NOMO-1 (cell line): ENCODE measurements around the gene COQ9.
"Not testable (repeated sequence)": the region's sequence is repeated elsewhere in the genome, so short reads cannot be mapped to it uniquely, and the experiment has no call there.

ENCODE experiments used
- DNase-seq, 2 experiments: peaks; one replicate each; lab custom pipeline; 2025; ENCODE audit not compliant: unreplicated experiment in 2 of 2; lab: John Stamatoyannopoulos, UW

The COQ9 gene

DNA sequence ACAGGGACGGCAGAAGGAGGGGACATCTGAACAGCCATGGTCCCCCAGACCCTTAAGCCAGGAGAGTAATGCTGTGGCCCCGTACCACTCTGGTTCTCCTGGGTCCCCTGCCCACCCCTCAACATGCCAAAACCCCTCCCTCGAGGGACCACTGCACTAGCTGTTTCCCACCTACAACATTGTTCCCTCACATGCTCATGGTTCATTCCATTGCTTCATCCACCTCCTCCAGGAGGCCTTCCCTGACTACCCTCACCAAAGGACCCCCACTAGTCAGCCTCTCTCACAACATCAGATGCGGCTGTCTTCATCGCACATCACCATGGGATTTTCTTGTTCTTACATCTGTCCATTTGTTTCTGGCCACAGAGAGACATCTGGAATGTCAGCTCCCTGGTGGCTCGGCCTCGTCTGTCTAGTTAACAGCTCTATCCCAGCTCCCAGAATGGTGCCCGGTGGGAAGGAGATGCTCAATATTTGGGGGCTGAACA, 37.3 kb downstream of the COQ9 start:
- no peak for DNase-seq

DNA sequence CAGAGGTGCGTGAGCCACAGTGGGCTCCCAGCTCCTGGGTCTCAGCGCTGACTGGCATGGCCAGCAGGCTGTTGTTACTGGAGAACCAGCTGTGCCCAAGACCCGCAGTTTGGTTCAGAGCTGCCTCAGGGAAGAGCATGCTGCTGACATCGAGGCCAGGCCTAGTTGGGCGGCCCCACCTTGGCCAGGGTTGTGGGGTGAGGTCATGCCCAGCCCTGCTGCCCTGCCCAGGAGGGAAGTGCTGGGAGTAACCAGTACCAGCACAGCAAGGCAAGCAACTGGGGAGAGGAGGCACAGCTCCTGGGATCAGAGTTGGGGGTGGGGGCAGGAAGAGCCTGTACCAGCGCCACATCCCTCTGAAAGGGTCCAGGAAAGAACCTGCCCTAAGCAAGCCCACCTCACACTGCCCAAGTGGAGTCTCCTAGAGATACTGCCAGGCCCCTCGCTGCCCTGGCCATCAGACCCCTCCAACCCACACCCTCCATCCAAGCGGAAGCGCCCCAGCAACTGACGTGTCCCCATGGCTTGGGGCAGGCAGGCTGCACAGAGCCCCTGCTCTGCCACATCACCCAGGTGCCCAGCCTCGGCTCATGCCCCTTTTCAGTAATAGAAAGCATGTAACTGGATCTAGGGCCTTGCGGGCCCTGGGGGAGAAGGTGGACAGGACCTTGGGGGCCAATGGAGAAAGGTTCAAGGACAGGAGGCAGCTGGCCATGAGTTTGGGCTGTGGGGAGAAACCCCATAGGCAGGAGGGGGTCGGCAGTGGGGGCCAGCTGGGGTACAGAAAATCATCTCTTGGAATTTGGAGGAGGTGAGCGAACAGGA, 38.0 kb downstream of the COQ9 start:
- no peak for DNase-seq

DNA sequence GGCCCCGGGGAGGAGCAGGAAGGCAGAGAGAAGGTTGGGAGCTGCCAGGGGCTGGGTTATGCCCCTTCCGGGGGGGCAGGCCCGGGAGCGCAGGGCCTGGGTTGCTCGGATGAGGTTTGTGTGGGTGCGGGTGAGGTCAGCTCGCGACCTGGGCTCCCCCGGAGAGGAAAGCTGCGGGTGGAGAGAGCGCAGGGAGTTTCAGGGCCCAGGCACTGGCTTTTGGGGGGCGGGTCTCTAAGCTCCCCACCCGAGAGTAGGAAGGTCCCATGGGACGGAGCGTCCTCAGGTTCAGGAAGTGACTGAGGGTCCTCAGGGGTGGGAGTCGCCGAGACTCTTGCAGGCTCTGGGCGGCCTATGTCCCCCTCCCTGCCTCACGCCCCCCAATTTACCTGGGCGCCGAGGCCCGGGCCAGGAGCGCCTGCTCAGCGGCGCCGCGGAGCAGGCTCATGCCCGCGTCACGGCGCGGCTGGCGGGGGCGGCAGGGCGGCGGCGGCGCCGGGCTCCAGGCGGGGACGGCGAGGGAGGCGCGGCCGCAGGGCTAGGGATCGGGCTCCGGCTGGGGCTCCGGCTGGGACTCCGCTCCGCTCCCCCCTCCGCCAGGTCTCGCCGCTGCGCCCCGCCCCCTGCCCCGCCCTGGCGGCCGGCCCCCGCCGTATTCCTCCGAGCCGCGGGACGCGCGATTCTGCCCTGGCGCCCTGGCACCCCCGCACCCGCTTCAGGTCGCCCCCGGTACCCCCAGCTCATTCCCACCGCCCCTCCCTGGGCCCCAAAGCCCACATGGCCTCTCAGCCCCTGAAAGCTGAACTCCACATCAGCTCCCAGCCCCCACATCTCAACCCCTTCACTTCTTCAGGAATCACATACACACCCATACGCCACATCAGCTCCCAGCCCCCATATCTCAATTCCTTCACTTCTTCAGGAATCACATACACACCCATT, 38.9 kb downstream of the COQ9 start, which contains the start of gene DOK4:
DOK4 (minus strand) TSS at position 578 of the 942 bp plus-strand sequence. CDS start 6,986 bp downstream, outside the sequence.
- peak; percentile 43 to 68 for DNase-seq

DNA sequence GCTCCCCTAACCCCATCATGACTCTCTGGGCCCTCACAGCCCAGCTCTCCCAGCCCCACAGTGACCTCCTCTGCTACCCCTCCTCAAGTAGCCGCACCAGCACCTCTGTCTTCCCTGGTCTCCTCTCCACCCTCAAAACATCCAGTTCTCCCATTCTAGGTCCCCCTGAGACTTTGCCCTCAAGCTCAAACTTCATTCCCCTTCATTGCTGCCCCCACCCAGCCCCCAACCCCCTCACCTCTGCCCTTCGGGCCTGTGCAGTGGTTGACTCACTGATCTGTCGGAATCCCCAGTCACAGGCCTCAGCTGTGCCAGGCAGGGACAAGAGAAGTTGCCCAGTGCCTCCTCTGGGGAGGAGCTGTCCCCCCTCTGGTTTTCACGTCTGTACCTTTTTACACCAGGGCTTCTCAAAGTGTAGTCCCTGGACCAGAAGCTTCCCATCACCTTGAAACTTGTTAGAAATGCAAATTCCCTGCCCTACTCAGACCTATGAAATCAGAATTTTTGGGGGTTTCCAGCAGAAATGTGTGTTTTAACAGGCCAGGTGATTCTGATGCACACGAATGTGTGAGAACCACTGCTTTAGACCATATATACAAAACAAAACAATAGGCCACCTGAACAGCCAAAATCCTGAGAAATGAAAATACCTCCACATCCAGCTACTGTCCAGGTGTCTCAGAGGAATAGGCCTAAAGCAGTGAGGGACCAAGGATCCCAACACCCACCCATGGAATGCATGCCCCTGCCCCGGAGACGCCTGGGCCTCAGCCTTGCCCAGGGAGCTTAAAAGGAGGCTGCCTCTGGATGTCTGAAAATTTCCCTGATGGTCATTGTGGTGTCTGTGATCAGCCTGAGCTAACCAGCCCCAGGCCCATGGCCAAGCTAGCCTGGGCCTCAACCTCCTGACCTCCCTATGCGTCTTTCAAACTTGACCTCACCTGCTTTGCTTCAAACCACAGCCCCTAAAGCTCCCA, 39.9 kb downstream of the COQ9 start:
- no peak for DNase-seq

DNA sequence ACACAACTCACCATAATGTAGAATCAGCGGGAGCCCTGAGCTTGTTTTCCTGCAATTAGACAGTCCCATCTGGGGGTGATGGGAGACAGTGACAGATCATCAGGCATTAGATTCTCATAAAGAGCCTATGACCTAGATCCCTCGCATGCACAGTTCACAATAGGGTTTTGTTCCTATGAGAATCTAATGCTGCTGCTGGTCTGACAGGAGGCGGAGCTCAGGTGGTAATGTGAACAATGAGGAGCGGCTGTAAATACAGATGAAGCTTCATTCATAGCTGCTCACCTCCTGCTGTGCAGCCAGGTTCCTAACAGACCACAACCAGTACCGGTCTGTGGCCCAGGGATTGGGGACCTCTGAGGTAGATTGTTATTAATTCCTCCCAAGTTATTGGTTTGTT, 42.0 kb downstream of the COQ9 start:
- DNase-seq = no peak

DNA sequence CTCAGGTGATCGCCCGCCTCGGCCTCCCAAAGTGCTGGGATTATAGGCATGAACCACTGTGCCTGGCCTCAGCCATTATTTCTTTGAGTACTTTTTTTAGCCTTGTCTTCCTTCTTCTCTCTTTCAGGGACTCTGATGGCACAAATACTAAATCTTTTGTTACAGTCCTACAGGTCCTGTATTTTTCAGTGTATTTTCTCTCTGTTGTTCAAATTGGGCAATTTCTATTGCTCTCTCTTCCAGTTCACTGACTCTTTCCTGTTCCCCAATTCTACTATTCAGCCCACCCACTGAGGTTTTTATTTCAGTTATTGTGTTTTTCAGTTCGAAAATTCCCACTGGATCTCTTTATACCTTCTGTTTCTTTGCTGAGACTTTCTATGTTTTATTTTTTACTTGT, 46.5 kb downstream of the COQ9 start:
- no peak for DNase-seq

DNA sequence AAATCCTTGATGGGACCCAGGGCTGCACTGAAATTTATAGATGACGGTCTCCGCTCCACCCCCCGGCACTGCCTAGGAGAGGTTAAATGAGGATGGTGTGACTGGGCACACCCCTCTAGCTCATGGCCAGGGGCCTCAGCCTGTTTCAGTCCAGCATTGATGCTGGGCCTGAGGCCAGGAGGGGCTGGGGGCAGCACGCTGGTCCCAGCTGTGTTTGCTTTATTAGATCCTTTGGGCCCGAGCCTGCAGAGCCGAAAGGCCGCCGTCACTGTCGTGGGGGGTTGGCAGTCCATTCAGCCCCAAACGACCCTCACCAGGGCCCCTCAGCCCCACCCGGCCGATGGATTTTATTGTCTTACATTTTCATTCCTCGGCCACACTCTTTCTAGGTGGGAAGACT, 49.8 kb downstream of the COQ9 start:
- DNase-seq = no peak

DNA sequence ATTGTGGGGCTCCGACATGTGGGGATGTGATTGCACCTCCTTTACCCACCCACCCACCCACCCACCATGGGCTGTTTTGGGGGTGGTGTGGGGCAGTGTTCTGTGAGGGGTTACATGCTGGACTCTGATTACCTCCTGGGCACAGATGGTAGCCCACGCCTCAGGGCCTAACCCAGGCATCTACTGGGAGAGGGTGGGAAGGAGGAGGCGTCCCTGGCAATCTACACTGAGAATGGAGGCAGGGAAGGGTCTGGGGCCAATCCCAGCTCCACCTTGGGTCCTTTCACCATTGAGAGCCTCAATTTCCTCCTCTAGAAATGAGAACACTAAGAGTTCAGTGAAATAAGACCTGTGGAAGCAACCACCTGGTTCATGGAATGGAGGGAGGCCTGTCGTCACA, 50.8 kb downstream of the COQ9 start:
- no peak for DNase-seq

DNA sequence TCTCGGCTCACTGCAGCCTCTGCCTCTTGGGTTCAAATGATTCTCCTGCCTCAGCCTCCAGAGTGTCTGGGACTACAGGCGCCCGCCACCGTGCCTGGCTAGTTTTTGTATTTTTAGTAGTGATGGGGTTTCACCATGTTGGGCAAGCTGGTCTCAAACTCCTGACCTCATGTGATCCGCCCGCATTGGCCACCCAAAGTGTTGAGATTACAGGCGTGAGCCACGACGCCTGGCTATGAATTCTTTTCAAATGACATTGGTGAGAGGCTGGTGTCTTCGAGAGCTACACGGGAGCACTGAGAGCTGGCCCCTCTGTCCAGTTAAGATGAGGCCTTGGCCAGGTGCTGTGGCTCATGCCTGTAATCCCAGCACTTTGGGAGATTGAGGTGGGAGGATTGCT, 52.7 kb downstream of the COQ9 start:
- not testable (repeated sequence) for DNase-seq

DNA sequence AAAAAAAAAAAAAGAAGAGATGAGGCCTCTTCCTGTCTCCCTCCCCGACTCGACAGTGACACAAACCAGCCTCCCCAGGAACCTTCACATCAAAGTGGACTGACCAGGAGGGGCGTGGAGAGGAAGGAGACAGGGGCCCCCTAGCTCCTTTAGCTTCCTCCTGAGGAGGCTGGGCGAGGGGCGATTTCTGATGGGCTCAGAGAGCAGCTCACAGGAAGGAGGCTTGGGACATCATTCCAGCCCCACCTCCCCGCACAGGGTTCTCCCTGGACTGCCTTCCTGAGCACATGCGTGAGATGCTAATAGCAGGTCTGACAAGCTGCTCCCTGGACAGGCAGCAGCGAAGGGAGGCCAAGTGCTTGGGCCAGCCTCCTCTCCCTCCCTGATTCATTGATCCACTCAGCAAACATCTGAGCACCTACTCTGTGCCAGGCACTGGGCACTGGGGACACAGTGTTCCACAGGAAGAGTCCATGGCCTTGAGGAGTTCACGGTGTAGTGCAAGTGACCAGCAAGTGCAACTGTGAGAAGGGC, 53.4 kb downstream of the COQ9 start:
- DNase-seq = no peak

DNA sequence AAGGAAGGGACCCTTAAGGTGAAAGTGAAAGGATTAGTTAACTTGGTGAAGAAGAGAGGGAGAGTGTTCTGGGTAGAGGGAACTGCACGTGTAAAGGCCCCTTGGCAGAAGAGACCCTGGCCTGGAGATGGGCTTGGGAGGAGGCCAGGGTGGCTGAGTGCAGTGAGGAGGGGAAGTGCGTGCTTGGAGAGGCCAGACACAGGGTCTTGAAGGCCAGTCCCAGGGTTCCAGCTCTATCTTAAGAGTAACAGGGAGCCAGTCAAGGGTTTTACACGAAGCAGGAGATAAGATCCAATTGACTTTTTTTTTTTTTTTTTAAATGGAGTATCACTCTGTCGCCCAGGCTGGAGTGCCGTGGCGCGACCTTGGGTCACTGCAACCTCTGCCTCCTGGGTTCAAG, 54.2 kb downstream of the COQ9 start:
- no peak for DNase-seq

DNA sequence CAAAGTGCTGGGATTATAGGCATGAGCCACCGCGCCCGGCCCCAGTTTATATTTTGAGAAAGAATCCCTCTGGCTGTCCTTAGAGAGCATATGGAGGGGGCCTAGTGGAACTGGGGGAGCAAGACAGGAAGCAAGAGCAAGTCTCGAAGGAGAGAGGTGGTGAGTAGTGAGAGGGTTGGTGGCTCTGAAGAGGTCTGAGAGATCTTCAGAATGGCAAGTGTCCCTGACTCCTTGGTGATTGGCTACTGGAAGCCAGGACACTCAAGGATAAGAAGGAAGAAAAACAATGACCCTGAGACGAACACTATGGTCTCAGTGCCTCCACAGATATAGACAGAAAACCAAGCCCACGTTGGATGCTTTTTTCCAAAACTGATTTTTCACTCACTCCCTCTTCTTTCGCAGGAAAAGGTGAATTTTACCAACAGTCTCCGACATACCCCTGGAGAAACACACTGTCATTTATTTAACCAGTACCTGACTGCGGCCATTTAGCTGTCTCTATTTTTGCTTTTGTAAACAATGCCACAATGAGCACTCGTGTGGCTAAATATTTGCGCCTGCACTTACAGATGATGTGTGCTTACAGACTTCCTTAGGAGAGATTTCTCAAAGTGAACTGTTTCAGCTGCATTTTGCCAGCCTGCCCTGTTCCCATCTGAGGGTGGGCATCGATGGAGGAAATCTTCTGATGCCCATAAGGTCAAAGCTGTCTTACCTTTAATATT, 54.9 kb downstream of the COQ9 start:
- DNase-seq = no peak

DNA sequence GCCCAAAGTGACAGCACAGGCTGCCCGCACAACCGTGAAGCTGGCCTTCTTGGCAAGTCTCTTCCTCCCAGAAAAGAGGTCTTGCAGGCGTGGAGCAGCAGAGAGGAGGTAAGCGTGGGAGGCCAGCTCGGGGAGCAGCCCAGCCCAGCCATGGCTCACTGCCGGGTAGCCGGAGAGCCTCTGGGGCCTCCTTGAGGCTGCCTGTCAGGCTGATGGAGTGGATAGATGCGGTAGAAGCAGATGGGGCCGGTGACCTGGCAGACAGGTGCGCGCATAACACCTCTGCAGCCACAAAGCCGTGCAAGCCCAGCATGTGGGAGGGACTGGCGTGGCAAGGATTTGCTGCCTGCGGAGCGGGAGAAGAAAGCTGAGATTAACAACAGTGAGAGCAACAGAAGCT, 56.1 kb downstream of the COQ9 start:
- DNase-seq = no peak

DNA sequence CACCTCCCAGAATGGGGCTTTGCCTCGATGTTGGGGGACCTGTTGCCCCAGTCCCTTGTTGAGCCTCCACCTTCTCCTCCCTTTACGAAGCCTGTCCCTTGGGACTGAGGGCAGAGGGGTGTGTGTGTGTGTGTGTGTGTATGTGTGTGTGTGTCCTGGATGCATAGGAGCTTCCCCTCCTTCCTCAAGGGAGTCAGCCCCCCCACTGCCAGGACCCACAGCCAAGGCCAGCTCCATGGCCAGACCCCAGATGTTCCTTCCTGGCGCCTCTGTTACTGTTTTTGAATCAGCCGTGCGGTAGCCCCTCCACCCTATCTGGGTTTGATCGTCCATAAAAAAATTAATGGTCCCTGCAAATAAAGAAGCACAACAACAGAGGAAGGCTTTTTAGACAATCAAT, 56.7 kb downstream of the COQ9 start:
- no peak for DNase-seq

DNA sequence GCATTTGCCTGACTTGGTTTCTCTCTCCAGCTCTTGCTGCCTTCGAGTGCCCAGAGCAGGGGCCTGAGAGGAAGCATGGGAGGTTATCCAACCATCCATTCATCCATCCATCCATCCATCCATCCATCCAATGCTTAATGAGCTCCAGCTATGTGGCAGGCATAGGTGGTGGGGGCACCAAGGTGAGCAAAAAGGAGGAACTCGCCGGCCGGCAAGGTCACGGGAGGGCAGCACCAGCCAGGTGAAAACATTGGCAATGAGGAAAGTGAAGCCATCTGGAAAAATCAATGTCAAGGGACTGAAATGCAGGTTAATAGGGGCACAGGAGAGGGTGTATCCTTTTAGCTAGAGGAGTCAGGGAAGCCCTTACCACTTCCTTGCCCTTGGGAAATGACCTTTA, 57.2 kb downstream of the COQ9 start:
- no peak for DNase-seq

DNA sequence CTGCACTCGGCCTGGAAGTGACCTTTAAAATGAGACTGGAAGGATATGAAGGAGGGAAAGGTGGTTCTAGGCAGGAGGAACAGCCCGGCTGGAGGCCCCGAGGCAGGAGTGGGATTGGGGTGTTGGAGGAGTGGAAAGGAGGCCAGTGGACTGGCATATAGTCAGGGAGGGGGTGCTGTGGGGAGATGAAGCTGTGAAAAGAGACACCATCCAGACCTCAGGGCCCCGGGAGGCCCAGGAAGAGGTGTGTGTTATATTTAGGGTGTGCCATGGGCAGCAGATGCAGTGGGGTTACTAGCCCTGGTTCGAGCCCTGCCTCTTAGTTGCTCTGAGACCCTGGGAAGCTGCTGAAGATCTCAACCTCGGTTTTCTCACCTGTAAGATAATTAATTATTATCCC, 57.9 kb downstream of the COQ9 start:
- no peak for DNase-seq

DNA sequence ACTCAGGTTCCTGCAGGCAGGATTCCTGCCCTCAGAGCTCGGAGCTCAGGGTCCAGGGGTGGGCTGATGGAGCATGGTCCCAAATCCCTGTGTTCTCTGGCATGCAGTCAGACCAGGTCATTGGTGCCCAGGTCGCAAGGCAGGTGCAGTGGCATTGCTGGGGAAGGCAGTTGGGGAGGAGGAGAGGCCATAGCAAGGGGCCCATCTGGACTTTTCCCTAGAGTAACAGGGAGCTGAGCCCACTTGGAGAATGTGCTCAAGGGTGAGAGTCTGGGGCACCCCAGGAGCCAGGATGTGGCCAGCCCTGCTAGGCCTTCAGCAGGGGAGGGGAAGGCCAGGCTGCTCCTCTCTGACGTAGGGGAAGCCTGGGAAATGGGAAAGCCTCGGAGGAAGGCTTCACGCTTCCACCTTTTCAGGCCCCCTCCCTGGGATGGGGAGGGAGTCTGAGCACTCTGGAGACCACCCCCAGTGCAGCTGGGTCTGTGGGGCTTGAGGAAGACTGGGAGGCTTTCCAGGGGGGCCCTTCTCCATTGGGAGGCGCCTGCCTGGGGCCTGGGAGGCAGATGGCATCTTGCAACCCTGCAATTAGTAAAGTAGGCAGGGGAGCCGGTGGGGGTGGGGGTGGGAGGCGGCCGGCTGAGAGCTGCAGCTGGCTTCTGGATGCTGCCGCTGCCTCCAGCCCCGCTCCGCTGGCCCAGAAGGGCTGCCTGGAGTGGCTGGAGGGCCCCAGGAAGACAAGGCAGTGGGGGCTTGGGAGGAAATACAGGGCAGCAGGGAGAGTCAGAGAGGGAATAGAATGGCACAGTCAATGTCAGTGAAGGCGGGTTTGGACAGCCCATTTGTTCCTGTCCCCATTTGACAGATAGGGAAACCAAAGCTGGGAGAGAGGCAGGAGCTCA, 60.1 kb downstream of the COQ9 start:
- DNase-seq = no peak

DNA sequence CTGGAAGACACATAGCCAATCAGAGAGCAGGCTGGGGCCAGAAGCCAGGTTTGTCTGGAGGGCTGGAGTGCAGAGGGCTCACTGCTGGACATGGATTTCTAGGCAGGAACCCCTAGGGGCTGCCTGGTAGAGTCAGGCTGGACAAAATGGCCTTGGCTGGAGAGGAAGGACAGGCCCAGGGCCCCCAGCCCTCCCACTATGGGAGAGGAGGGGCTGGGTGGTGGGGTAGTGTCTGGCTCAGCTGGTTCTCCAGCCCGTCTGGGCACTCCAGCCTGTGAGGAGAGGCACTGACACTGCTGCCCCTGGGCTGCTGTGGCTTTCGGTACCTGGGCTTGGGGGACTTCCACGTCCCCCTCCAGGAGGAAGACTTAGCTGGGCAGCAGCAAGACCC, 60.8 kb downstream of the COQ9 start:
- DNase-seq = no peak
